ENCODE measurements around the gene ELAC2.
A peak's percentile ranks its signal among the peaks of the same experiment; 100 is the strongest.

ELAC2 gene

DNA sequence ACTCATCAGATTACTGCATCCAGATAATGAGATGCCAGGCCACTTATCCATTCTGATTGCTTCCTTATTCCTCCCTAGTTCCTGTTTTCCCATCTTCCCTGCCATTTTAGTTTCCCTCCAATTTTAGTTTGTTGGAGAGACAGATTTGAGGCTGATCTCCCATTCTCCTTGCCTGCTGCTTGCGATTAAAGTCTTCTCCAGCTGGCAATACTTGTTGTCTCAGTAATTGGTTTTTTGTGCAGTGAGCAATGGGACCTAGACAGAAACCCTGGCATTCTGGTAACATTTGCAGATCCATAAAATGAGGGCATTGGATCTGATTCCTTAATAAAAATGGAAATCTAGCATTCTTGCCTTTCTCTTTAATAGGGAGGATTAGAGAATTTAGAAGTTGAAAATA, 17.6 kb upstream of the ELAC2 start:
- Histone ChIP-seq H3K9me3 (ENCODE audit: insufficient read depth, low read depth, low read length) (no peaks in the 10 kb centered on the region), H3K4me1 (ENCODE audit: insufficient read depth, low read length) (no peaks in the 10 kb centered on the region), H3K36me3 (ENCODE audit: insufficient read depth, low read length) (no peaks in the 10 kb centered on the region), H3K9ac (ENCODE audit: low read depth, low read length) (no peak overlapping the region), H3K27me3 (ENCODE audit: insufficient read depth, low read length) (no peaks in the 10 kb centered on the region), H3K27ac (ENCODE audit: low read depth, low read length) (no peak overlapping the region), H3K4me3 (ENCODE audit: low read length) (no peak overlapping the region)
- WGBS: 100% methylated on average over 1 of the region's 1 CpG

DNA sequence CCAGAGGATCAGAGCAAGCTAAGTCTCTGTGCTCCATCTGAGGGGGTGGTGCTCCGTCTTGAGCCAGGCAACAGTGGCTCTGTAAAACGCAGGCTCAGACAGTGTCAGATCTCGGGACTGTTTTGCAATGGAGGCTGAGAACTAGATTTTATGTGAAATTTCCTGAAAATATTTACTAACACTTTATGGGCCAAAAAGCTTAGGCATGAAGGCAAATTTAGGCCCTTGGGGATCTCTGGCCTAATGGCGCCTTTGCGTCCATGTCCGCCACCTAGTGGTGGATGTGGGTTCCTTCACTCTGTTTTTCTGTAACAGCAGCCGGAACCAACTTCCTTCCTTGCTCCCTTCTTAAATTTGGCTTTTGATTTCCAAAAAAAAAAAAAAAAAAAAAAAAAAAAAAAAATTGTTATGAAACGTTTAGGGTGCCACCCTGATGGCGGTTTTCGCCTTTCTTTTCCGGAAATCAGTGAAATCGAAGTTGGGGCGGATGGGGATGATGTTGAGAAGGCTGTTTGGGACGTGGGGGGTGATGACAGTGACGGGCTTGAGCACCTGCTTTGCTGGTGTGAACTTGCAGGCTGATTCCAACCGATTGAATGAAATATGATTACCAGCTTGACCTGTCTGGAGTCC, 14.0 kb upstream of the ELAC2 start:
- Histone ChIP-seq H3K27ac (ENCODE audit: low read depth, low read length) (no peak overlapping the region), H3K4me1 (ENCODE audit: insufficient read depth, low read length) (no peaks in the 10 kb centered on the region), H3K9me3 (ENCODE audit: insufficient read depth, low read depth, low read length) (no peaks in the 10 kb centered on the region), H3K36me3 (ENCODE audit: insufficient read depth, low read length) (no peaks in the 10 kb centered on the region), H3K4me3 (ENCODE audit: low read length) (no peak overlapping the region), H3K27me3 (ENCODE audit: insufficient read depth, low read length) (no peaks in the 10 kb centered on the region), H3K9ac (ENCODE audit: low read depth, low read length) (no peak overlapping the region)
- 55% methylated on average over 15 of the region's 16 CpGs for WGBS

DNA sequence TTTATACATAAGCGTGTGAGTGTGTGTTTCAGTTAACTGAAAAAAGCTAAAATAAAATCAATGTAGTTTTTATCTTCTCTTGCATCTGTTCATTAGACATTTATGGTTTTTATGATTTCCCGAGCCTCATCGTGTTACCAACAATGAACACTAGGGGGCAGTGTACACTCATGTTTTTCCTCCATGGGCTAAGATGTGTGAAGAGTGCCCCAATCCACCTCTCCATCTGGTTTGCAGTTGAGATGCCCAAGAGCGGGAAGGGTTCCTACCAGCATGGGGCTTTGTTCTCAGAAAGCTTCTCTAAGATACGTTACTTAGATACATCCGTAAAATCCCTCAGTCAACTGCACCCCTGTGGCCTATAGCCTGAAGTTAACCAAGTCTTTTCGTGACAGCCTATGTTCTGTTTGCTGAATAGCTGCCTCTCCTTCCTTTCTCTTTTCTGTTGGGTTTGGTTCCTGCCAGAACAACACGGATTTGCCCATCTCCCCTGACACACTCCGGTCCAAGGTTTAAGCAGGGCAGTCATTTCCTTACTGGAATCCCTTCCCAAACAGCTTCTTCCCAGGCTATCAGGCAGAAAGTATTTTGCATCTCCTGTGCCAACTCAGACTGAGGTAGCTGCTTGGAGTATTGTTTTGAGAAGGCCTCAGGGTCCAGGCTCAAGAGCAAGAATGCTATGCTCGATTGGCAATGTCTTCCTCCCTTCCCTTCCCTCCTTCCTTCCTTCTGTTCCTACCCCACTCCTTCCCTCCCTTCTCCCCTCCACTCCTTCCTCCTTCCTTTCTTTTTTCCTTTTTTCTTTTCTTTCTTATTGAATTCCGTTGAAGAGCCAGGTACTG, 12.9 kb upstream of the ELAC2 start:
- Histone ChIP-seq H3K4me3 (ENCODE audit: low read length) (no peak overlapping the region), H3K36me3 (ENCODE audit: insufficient read depth, low read length) (no peaks in the 10 kb centered on the region), H3K9ac (ENCODE audit: low read depth, low read length) (no peak overlapping the region), H3K27me3 (ENCODE audit: insufficient read depth, low read length) (no peaks in the 10 kb centered on the region), H3K27ac (ENCODE audit: low read depth, low read length) (no peak overlapping the region), H3K4me1 (ENCODE audit: insufficient read depth, low read length) (no peaks in the 10 kb centered on the region), H3K9me3 (ENCODE audit: insufficient read depth, low read depth, low read length) (no peaks in the 10 kb centered on the region)
- 64% methylated on average over 10 of the region's 11 CpGs for WGBS

DNA sequence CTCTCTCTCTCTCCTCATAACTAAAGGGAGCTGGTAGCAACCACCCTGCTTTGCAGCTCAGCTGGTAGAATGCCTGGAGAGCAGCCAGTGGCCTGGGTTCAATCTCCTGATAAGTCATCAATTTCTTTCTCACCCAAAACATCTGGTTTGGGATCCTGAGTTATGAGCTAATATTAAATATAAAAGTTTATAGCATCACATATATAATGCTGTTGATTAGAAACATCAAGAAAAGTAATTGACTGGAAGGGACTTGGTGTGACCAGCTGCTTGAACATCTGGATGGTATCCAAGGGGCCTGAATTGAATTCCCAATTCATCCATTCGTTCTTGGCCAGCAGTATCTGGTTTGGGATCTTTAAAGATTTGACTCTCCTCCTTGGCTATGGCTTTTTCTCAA, 12.2 kb upstream of the ELAC2 start:
- H3K9ac ChIP-seq (ENCODE audit: low read depth, low read length): no peak overlapping the region

DNA sequence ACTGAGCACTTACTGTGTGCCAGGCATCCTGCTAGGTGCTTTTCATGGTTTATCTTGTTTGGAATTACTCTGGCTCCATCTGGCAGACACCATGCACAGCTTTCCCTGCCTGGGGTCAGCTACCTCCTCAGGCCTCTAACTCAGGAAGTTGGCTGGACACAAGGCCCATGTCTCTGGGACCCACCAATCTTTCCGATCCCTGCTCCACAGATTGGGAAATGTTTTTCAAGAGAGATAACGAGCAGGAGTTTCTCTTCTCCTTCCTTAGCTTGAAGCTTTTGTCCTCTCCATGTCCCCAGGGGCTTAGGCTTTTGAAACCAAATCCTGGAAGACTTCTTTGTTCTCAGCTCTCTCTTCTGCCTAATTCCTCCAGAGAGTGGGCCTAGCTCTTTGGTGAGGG, 11.5 kb upstream of the ELAC2 start:
- Histone ChIP-seq H3K9me3 (ENCODE audit: insufficient read depth, low read depth, low read length) (no peaks in the 10 kb centered on the region), H3K9ac (ENCODE audit: low read depth, low read length) (no peak overlapping the region), H3K27ac (ENCODE audit: low read depth, low read length) (no peak overlapping the region), H3K27me3 (ENCODE audit: insufficient read depth, low read length) (no peaks in the 10 kb centered on the region), H3K36me3 (ENCODE audit: insufficient read depth, low read length) (no peaks in the 10 kb centered on the region), H3K4me1 (ENCODE audit: insufficient read depth, low read length) (no peaks in the 10 kb centered on the region), H3K4me3 (ENCODE audit: low read length) (no peak overlapping the region)
- WGBS: 81% methylated on average over 2 of the region's 2 CpGs

More for the DNA sequence above, 12.2 kb upstream of the ELAC2 start:
- Histone ChIP-seq H3K9me3 (ENCODE audit: insufficient read depth, low read depth, low read length) (no peaks in the 10 kb centered on the region), H3K4me3 (ENCODE audit: low read length) (no peak overlapping the region), H3K36me3 (ENCODE audit: insufficient read depth, low read length) (no peaks in the 10 kb centered on the region), H3K27me3 (ENCODE audit: insufficient read depth, low read length) (no peaks in the 10 kb centered on the region), H3K4me1 (ENCODE audit: insufficient read depth, low read length) (no peaks in the 10 kb centered on the region), H3K27ac (ENCODE audit: low read depth, low read length) (no peak overlapping the region)
- WGBS: 100% methylated on average over 1 of the region's 1 CpG

DNA sequence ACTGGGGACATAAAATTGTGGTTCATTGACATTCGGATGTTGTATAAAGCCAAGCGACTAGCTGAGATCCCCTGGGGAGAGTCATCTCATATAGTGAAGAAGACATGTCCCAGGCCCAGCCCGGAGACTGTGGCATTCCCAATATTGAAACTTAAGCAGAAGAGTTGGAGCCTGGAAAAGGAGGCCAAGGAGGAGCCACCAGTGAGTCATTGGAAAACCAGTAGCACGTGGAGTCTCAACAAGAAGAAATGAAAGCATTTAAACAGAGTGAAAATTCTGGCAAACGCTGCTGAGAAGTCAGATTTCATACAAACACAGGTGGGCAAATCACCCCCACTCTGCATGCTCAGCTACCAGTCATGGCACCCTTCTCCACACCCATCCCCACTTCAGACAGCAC, 9.4 kb upstream of the ELAC2 start:
- Histone ChIP-seq H3K4me1 (ENCODE audit: insufficient read depth, low read length) (no peaks in the 10 kb centered on the region), H3K4me3 (ENCODE audit: low read length) (no peak overlapping the region), H3K9me3 (ENCODE audit: insufficient read depth, low read depth, low read length) (no peaks in the 10 kb centered on the region), H3K27ac (ENCODE audit: low read depth, low read length) (no peak overlapping the region), H3K36me3 (ENCODE audit: insufficient read depth, low read length) (no peaks in the 10 kb centered on the region), H3K9ac (ENCODE audit: low read depth, low read length) (no peak overlapping the region), H3K27me3 (ENCODE audit: insufficient read depth, low read length) (no peaks in the 10 kb centered on the region)
- WGBS: 90% methylated on average over 5 of the region's 5 CpGs

DNA sequence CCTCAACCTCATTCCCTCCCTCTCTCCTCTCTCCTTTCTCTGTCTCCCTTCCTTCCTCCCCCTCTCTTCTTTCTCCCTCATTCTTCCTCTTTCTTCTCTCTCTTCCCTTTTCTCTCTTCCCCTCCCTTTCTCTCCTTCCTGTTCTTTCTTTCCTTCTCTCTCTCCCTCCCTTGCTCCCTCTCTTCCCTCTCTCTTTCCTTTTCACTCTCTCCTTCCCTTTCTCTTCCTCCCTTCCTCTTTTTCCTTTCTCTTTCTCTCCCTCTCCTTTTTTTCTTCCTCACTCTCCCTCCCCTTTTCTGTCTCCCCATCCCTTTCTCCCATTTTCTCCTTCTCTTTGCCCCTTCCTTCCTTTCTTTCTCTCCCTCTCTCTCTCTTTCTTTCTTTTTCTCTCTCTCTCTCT, 7.9 kb upstream of the ELAC2 start:
- H3K9ac ChIP-seq (ENCODE audit: low read depth, low read length): no peak overlapping the region
- no peak overlapping the region for H3K4me3 ChIP-seq (ENCODE audit: low read length)
- H3K36me3 ChIP-seq (ENCODE audit: insufficient read depth, low read length): no peaks in the 10 kb centered on the region
- no peak overlapping the region for H3K27ac ChIP-seq (ENCODE audit: low read depth, low read length)
- H3K4me1 ChIP-seq (ENCODE audit: insufficient read depth, low read length): no peaks in the 10 kb centered on the region
- no peaks in the 10 kb centered on the region for H3K9me3 ChIP-seq (ENCODE audit: insufficient read depth, low read depth, low read length)
- no peaks in the 10 kb centered on the region for H3K27me3 ChIP-seq (ENCODE audit: insufficient read depth, low read length)

DNA sequence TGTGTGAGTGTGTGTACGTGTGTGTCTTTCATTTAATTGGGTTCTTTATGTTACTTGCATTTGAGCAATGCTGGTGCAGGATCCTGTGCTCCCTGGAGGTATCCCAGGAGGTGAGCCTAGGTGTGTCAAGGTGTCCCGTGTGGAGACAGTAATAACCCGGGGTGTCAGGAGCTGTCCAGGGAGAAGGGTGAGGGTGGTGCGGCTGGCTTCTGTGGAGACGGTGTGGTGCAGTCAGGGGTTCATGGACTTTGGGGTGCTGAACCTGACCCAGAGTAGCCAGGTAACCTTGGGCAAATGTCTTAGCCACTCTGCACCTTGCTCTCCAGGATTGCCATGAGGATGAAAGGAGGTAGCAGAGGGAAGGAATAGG, 7.4 kb upstream of the ELAC2 start:
- H3K27ac ChIP-seq (ENCODE audit: low read depth, low read length): no peak overlapping the region
- no peaks in the 10 kb centered on the region for H3K9me3 ChIP-seq (ENCODE audit: insufficient read depth, low read depth, low read length)
- H3K4me3 ChIP-seq (ENCODE audit: low read length): no peak overlapping the region
- WGBS: 84% methylated on average over 5 of the region's 5 CpGs
- H3K27me3 ChIP-seq (ENCODE audit: insufficient read depth, low read length): no peaks in the 10 kb centered on the region
- H3K36me3 ChIP-seq (ENCODE audit: insufficient read depth, low read length): no peaks in the 10 kb centered on the region
- H3K4me1 ChIP-seq (ENCODE audit: insufficient read depth, low read length): no peaks in the 10 kb centered on the region
- H3K9ac ChIP-seq (ENCODE audit: low read depth, low read length): no peak overlapping the region

DNA sequence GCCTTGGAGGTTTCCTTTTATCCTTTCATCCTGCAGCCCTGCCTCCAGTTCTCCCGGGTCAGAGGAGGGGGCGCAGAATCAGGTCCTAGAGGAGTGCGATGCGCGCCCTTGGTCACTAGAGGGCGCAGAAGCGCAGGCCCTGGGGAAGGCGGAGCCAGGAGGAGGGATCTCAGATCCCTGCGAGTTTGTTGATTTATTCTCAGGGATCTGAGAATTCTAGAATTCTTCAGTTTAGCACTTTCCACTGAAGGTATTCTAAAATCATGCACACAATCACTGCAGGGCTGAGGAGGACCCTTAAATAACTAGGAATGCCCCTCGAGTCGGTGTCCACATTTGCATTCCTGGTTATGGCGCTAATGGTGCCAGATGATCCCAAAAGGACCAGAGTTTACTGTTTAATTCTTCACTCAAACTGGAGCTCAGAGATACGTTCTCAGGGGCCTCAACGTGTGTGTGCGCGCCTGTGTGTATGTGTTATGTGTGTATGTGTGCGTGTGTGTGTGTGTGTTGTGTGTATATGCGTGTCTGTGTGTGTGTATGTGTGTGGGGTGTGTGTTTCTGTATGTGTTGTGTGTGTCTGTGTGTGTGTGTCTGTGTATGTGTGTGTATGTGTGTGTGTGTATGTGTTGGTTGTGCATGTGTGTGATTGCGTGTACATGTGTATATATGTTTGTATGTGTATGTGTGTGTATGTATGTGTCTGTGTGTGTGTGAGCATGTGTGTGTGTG, 6.9 kb upstream of the ELAC2 start:
- Histone ChIP-seq H3K4me3 (ENCODE audit: low read length) (peak overlapping the region; percentile 18; the same call in 1 of the 2 replicates), H3K36me3 (ENCODE audit: insufficient read depth, low read length) (no peaks in the 10 kb centered on the region), H3K4me1 (ENCODE audit: insufficient read depth, low read length) (no peaks in the 10 kb centered on the region), H3K27me3 (ENCODE audit: insufficient read depth, low read length) (no peaks in the 10 kb centered on the region), H3K9me3 (ENCODE audit: insufficient read depth, low read depth, low read length) (no peaks in the 10 kb centered on the region), H3K9ac (ENCODE audit: low read depth, low read length) (no peak overlapping the region), H3K27ac (ENCODE audit: low read depth, low read length) (no peak overlapping the region)
- WGBS: 38% methylated on average over 19 of the region's 19 CpGs

DNA sequence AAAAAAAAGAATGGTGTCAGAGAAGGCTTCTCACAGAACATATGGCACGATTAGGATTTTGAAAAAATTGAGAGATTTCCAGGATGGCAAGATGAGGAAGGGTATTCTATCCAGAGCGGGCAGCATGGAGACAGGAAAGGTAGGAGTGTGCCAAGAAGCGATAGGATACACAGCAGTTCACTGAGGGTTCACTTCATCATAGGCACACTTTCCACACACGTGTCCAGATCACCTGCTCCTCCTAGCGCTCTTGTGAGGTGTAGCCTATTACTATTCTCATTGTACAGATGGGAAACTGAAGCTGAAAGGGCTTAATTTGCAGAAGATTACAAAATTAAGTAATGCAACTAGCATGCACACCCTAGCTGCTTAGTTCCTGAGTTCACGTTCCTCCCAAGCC, 6.2 kb upstream of the ELAC2 start:
- no peak overlapping the region for H3K27ac ChIP-seq (ENCODE audit: low read depth, low read length)
- H3K36me3 ChIP-seq (ENCODE audit: insufficient read depth, low read length): no peaks in the 10 kb centered on the region
- H3K9ac ChIP-seq (ENCODE audit: low read depth, low read length): peak overlapping the region; percentile 7; the same call in 1 of the 2 replicates
- no peaks in the 10 kb centered on the region for H3K9me3 ChIP-seq (ENCODE audit: insufficient read depth, low read depth, low read length)
- H3K4me1 ChIP-seq (ENCODE audit: insufficient read depth, low read length): no peaks in the 10 kb centered on the region
- no peak overlapping the region for H3K4me3 ChIP-seq (ENCODE audit: low read length)
- WGBS: 85% methylated on average over 6 of the region's 6 CpGs
- no peaks in the 10 kb centered on the region for H3K27me3 ChIP-seq (ENCODE audit: insufficient read depth, low read length)

DNA sequence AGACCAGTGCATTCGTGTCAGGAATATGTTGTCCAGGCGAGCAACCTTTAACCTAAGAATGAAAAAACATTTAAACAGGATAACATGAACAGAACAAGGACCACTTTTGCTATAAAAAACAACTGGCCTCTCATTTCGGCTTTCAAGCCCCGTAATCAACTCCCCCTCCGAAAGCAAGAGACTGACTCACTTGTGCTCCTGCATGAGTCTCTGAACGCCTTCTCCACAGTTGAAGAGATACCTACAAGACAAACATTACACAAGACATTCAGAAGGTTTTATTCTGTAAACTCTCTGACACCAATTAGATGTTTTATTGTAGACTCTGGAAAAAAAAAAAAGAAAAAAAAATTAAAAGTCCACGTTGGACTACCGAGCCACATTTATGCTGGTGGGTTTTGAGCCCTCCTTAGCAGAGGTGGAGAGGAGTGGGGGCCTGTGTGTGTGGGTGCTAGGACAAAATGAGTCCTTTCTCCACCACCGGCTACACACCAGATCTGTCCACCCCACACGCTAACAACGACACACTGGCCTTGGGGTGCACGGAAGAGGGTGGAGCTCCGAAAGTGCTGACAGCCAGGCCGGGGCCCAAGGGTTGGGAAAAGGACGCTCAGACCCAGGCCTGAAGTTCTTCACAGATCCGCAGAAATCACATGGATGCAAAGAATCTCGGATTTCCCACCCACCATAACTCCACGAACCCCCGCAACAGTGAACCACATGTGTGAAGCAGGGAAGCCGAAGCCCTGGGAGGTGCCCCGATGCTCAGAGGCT, 759 bp downstream of the ELAC2 start:
- Histone ChIP-seq H3K4me3 (ENCODE audit: low read length) (peak overlapping the region; percentile 98), H3K9me3 (ENCODE audit: insufficient read depth, low read depth, low read length) (no peaks in the 10 kb centered on the region), H3K36me3 (ENCODE audit: insufficient read depth, low read length) (peaks cover 45% of the 10 kb centered on the region), H3K9ac (ENCODE audit: low read depth, low read length) (peak overlapping the region; percentile 85), H3K4me1 (ENCODE audit: insufficient read depth, low read length) (0 out of 2 replicates have a peak, but pooled peaks cover 4% of the 10 kb centered on the region), H3K27ac (ENCODE audit: low read depth, low read length) (peak overlapping the region; percentile 91), H3K27me3 (ENCODE audit: insufficient read depth, low read length) (no peaks in the 10 kb centered on the region)
- WGBS: 25% methylated on average over 20 of the region's 21 CpGs

All from HUES64 (cell line).